Esophagus muscularis mucosa (tissue), 4 donors: ENCODE measurements around the gene SHH. TPM values are rescaled to one million over a fixed set of nuclear protein-coding genes. Genes with fewer than 3 reads are reported as not detected.

ENCODE experiments used
- DNase-seq: peaks from one replicate; pipeline ENCODE4 v3.0.0-alpha.2; 2017; ENCODE audit errors: extremely low spot score
- H3K27ac ChIP-seq, 4 donors: fragments of 200-600 bp; sonication (generic); replicated peaks in 1 of 4; 1 replicate in 3 of 4; 2 replicates in 1 of 4; pipeline ENCODE4 v1.5.1; 2016 to 2019; ENCODE audit warnings: mild to moderate bottlenecking in 1 of 4
- H3K27me3 ChIP-seq, 4 donors: fragments of 200-600 bp; sonication (generic); one replicate each; pipeline versions ENCODE4 v1.5.1 to v1.6.0; 2016 to 2019
- H3K36me3 ChIP-seq, 4 donors: fragments of 200-600 bp; sonication (generic); one replicate each; pipeline ENCODE4 v1.5.1; 2016 to 2019
- H3K4me1 ChIP-seq, 4 donors: fragments of 200-600 bp; sonication (generic); one replicate each; pipeline ENCODE4 v1.5.1; 2016 to 2019
- H3K4me3 ChIP-seq, 4 donors: fragments of 200-600 bp; sonication (generic); 1 replicate in 2 of 4; 2 replicates in 2 of 4; pipeline ENCODE4 v1.5.1; 2016 to 2019; ENCODE audit warnings: mild to moderate bottlenecking in 4 of 4, moderate library complexity in 1 of 4
- H3K9me3 ChIP-seq, 4 donors: fragments of 200-600 bp; sonication (generic); 1 replicate in 3 of 4; 2 replicates in 1 of 4; pipeline ENCODE4 v1.5.1; 2016 to 2019
- CTCF ChIP-seq, 3 experiments: fragments of 200-600 bp in 2 of 3; fragments of 450-650 bp in 1 of 3; sonication (generic) in 2 of 3; IDR thresholded peaks; one replicate each; pipeline ENCODE4 v1.5.1; 2017 to 2019; ENCODE audit warnings: antibody characterized with exemption in 3 of 3, mild to moderate bottlenecking in 2 of 3, moderate library complexity in 1 of 3
- EP300 ChIP-seq: sonication (generic); formaldehyde crosslinking; IDR thresholded peaks from one replicate; pipeline ENCODE4 v1.6.1; 2017; ENCODE audit warnings: antibody characterized with exemption
- POLR2A ChIP-seq: fragments of 450-650 bp; IDR thresholded peaks from one replicate; pipeline ENCODE4 v1.6.1; 2017; ENCODE audit warnings: antibody characterized with exemption, moderate library complexity, mild to moderate bottlenecking, low read depth
- POLR2AphosphoS5 ChIP-seq, 2 donors: sonication (generic); formaldehyde crosslinking; IDR thresholded peaks; one replicate each; pipeline ENCODE4 v1.6.1; 2017; ENCODE audit warnings: antibody characterized with exemption in 2 of 2
- WGBS: methylation state at CpG from one replicate; pipeline ENCODE4 v1.1.5; 2018; 5-methylcytosine and 5-hydroxymethylcytosine counted together
- intact Hi-C: fragments of 100-400 bp; cut with DNase I; formaldehyde crosslinking; loops from one replicate; pipeline ENCODE4 v1.15.1; 2023
- total RNA-seq, 4 donors: library from RNA; depleted of rRNA; stranded (reverse); fragments of >200 nt; gene quantifications; one replicate each; pipeline versions ENCODE4 v1.1.0 to v1.2.1, GENCODE V29; 2016

The SHH gene
- total RNA-seq, 4 donors from 2014 or later, result not detected

DNA sequence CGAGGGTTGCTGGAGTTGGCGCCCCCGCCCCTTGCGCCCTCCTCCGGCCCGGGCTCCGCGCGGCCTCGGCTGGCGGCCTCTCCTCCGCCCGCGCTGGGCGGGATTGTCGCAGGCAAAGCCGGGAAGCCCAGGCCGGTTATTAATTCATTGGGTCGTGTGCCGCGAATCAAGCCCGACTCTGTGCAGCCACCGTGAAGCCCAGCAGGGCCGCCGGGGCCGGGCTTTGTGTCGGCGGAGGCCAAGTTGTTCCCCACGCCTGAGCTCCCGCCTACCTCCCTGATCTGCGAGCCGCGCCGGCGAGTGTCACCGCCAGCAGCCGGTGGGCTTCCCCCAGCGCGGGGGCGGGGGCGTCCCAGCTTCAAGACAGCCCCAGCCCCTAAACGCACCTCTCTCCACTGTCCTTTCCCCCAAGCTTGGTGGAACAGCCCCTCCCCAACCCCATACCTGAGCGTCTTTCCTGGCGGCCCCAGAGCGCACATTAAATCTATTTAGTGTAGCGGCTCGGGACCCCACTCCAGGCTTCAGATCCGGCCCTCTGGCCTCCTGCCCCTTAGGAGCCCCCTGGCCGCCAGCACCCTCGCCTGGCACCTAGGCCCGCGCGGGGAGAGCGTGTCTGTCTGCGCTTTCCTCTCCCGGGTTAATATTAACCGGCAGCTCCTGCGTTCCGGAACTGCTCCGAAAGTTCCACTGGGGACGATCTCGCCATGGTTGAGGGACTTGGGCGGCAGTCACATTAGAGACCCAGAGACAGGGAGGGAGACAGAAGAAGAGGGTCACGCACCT is 3.5 kb downstream of the SHH start:
- no peaks in the 10 kb centered on the region for H3K36me3 ChIP-seq
- peaks cover 6 to 100% (median 73%) of the 10 kb centered on the region in 4 donors for H3K27me3 ChIP-seq
- no peak overlapping the region for H3K27ac ChIP-seq
- H3K4me1 ChIP-seq, result peaks cover 35 to 84% (median 69%) of the 10 kb centered on the region in 4 donors
- DNase-seq, result no peak
- intact Hi-C loops, result no loop called here
- no peaks in the 10 kb centered on the region for H3K9me3 ChIP-seq
- H3K4me3 ChIP-seq, result peak overlapping the region in 3 of 4 donors; percentile 10 to 28 (median 12)
- TF ChIP-seq POLR2AphosphoS5 (IDR thresholded peaks at IDR 0.05) (no peak), POLR2A (no peak), EP300 (no peak), CTCF (IDR thresholded peaks at IDR 0.05) (no peak)
- WGBS, result under 1% methylated on average over 17 of the region's 64 CpGs

DNA sequence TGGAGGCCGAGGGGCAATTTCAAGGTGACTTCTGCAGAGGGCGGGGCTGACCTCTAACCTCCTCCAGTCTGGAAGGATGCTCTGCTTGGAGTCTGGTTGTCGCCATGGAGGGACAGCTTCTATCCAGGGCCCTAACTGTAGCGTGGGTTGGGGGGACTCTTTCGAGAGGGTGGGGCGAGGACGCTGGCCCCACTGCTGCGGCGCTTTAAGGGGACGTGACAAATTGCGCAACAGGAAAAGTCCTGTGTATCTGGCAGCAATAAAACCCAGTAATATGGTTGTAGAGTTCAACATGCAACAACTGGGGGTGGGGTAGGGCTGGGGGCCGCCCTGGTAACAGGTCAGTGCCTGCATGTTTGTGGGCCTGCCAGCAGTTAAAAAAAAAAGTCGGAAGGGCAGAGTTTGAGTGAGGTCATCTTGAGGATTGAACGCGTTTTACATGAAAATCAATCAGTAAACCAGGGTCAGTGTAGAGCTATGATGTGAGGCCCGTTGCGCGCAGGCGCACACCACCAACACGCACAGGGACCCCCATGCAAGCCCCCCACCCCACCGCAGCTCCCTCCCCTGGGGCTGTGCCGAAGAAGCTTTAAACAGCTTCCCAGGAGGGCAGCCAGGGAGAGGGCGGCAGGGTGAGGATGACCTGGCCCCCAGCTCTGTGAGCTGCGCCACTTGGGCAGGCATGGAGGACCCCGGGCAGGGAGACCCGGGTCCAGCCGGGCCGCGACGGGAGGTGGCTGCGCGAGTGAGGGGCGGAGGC is 4.3 kb downstream of the SHH start:
- Histone ChIP-seq H3K9me3 (no peaks in the 10 kb centered on the region), H3K27ac (no peak overlapping the region), H3K36me3 (no peaks in the 10 kb centered on the region), H3K4me3 (peak overlapping the region in 1 of 4 donors; percentile 10), H3K27me3 (peaks cover 6 to 100% (median 80%) of the 10 kb centered on the region in 4 donors), H3K4me1 (peaks cover 38 to 92% (median 76%) of the 10 kb centered on the region in 4 donors)
- 11% methylated on average over 19 of the region's 33 CpGs for WGBS
- DNase-seq, result no peak
- intact Hi-C loops, result no loop called here
- TF ChIP-seq POLR2AphosphoS5 (IDR thresholded peaks at IDR 0.05) (no peak), POLR2A (no peak), EP300 (no peak), CTCF (IDR thresholded peaks at IDR 0.05) (no peak)

DNA sequence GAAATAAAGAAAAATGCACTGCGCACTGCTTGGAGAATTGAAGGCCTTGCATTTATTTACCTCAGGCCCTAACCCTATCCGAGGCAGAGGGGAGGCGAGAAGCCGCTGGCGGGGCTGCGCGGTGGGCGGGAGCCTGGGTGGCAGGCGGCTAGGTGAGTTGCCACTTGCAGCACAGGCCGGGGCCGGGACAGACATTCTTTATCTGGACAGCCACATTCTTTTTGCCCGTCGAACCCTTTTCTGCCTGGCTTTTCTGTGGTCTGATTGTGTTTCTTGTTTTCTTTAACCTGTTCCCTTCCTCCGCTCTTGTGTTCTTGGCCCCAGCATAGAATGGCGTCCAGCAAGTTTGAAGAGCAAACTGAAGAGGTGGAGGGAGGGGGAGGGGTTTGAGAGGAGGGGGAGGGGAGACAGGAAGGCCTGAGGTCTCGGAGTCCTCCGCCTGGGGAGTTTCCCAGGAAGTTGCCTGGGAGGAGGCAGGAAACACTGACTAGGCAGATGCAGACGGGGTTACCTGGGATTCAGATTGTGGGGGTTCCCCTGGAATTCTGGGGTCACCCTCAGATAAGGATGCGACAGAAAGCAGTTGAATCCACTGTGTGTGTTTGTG is 5.1 kb downstream of the SHH start:
- H3K4me3 ChIP-seq, result no peak overlapping the region
- WGBS, result 38% methylated on average over 14 of the region's 19 CpGs
- peaks cover 38 to 94% (median 79%) of the 10 kb centered on the region in 4 donors for H3K4me1 ChIP-seq
- intact Hi-C loops, result no loop called here
- H3K27me3 ChIP-seq, result peaks cover 6 to 100% (median 86%) of the 10 kb centered on the region in 4 donors
- TF ChIP-seq POLR2AphosphoS5 (IDR thresholded peaks at IDR 0.05), result no peak
- no peak for TF ChIP-seq EP300
- TF ChIP-seq POLR2A, result no peak
- TF ChIP-seq CTCF (IDR thresholded peaks at IDR 0.05), result no peak
- no peak overlapping the region for H3K27ac ChIP-seq
- H3K9me3 ChIP-seq, result no peaks in the 10 kb centered on the region
- no peak for DNase-seq
- no peaks in the 10 kb centered on the region for H3K36me3 ChIP-seq

- no peaks in the 10 kb centered on the region for H3K9me3 ChIP-seq
- intact Hi-C loops, result no loop called here
- TF ChIP-seq EP300 (no peak), POLR2A (no peak), CTCF (IDR thresholded peaks at IDR 0.05) (no peak), POLR2AphosphoS5 (IDR thresholded peaks at IDR 0.05) (no peak)
- no peak overlapping the region for H3K27ac ChIP-seq
- no peaks in the 10 kb centered on the region for H3K36me3 ChIP-seq
- peaks cover 6 to 98% (median 86%) of the 10 kb centered on the region in 4 donors for H3K27me3 ChIP-seq
- WGBS, result 25% methylated on average over 7 of the region's 47 CpGs
- no peak for DNase-seq
- peak overlapping the region; percentile 39 to 48 (median 44) for H3K4me3 ChIP-seq
- H3K4me1 ChIP-seq, result peaks cover 38 to 86% (median 72%) of the 10 kb centered on the region in 4 donors
Observed at GRCh38 chr7:155806096-155806871, 6.0 kb downstream of the SHH start.
